ENCODE results near the gene ZNF664. TPM values are rescaled to one million over a fixed set of nuclear protein-coding genes. Genes with fewer than 3 reads are reported as not detected.

Gene ZNF664
- total and polyA plus RNA-seq, 10 of the 15 experiments (the other 5 are each of a cell fraction or from before 2014, with no cell fraction given), result 1.8 to 65.6 (median 30.8) TPM

- CTCF ChIA-PET, result interaction anchor here (0.8 kb wide), 1 partner anchor 26 kb away, joined by 5 read pairs; no protein-coding TSS in a partner anchor
- in situ Hi-C loops (cut with MboI), result no loop called here
- POLR2A ChIA-PET, result no interaction called here
- TF ChIP-seq FOS (IDR thresholded peaks at IDR 0.05; ENCODE audit: borderline replicate concordance, extremely low read depth, insufficient read length), result no peak
- TF ChIP-seq E2F4 (IDR thresholded peaks at IDR 0.05; ENCODE audit: low read depth, low read length), result no peak
- no peak for TF ChIP-seq HSF1 (IDR thresholded peaks at IDR 0.05; ENCODE audit: low read depth, low read length)
- TF ChIP-seq TCF3 (IDR thresholded peaks at IDR 0.05; ENCODE audit: borderline replicate concordance, insufficient read depth, low read depth, low read length), result no peak
- no peak for TF ChIP-seq YBX1 (IDR thresholded peaks at IDR 0.05)
- TF ChIP-seq MEF2A (IDR thresholded peaks at IDR 0.05; ENCODE audit: insufficient read depth, low read depth, low read length), result no peak
- TF ChIP-seq SKIL (IDR thresholded peaks at IDR 0.05; ENCODE audit: low read depth, poor library complexity, severe bottlenecking), result no peak
- TF ChIP-seq MLLT1 (IDR thresholded peaks at IDR 0.05), result no peak
- no peak for TF ChIP-seq RAD21 (IDR thresholded peaks at IDR 0.05; ENCODE audit: insufficient read depth, low read depth, low read length)
- TF ChIP-seq CUX1 (IDR thresholded peaks at IDR 0.05; ENCODE audit: insufficient replicate concordance, low read depth, low read length), result no peak
Measured at GRCh38 chr12:123960856-123961255, 12.2 kb upstream of the ZNF664 start.

More at GRCh38 chr12:123960856-123961255, 12.2 kb upstream of the ZNF664 start:
- Histone ChIP-seq H2AFZ (ENCODE audit: control insufficient read depth, low read depth, low read length) (no peak overlapping the region), H3K27ac (ENCODE audit: control insufficient read depth, insufficient read depth) (no peak overlapping the region), H3K27me3 (replicated peaks in 1 of 2; ENCODE audit: control insufficient read depth in 2 of 2, insufficient read depth in 2 of 2, low read length in 1 of 2) (peaks cover 0 to 3% of the 10 kb centered on the region in 2 experiments; a peak in 2 of 4 replicates), H3K9ac (ENCODE audit: control insufficient read depth, insufficient read depth, low read length) (no peak overlapping the region), H3K79me2 (ENCODE audit: control insufficient read depth, insufficient read depth, low read length) (no peaks in the 10 kb centered on the region), H4K20me1 (ENCODE audit: control insufficient read depth, insufficient read depth) (no peaks in the 10 kb centered on the region), H3K36me3 (ENCODE audit: control insufficient read depth in 2 of 2, insufficient read depth in 2 of 2, low read length in 1 of 2) (no peaks in the 10 kb centered on the region), H3K4me1 (ENCODE audit: control insufficient read depth, insufficient read depth, low read length) (no peaks in the 10 kb centered on the region), H3K4me2 (ENCODE audit: control insufficient read depth, insufficient read depth) (no peak overlapping the region), H3K4me3 (no peak overlapping the region), H3K9me3 (replicated peaks; ENCODE audit: control insufficient read depth, insufficient read depth, low read length) (no peaks in the 10 kb centered on the region)
- no TSS peak for BruUV-seq (replicated peaks)
- 71% methylated on average over 4 of the region's 4 CpGs for WGBS (ENCODE audit: insufficient coverage, insufficient replicate concordance, low lambda C conversion rate, missing lambda C conversion rate)
- RAD21 ChIA-PET (ENCODE audit: unreplicated experiment), result no interaction called here
- FAIRE-seq (no peak), ATAC-seq (no peak), DNase-seq (ENCODE audit: low read depth, low spot score) (no peak)
- SMC1A ChIA-PET (ENCODE audit: uncharacterized antibody, unreplicated experiment), result interaction anchor here (2.0 to 2.8 kb wide), 2 partner anchors 8 to 16 kb away, joined by 6 to 9 read pairs; no protein-coding TSS in a partner anchor
- intact Hi-C loops (cut with micrococcal nuclease; ENCODE audit: unreplicated experiment), result no loop called here

Measured in GM12878 (cell line).